ENCODE results near the gene FEZ2. TPM values are rescaled to one million over a fixed set of nuclear protein-coding genes. Genes with fewer than 3 reads are reported as not detected.

The FEZ2 gene
- total and polyA plus RNA-seq, 2 donors (not counting 3 experiments of a cell fraction or from before 2014, with no cell fraction given), result 41.2 to 72.4 TPM

GRCh38 chr2:36534275-36534799 is 63.6 kb downstream of the FEZ2 start:
- Histone ChIP-seq H4K20me1 (replicated peaks; ENCODE audit: control insufficient read depth, extremely low read depth, insufficient read depth, low read length) (no peaks in the 10 kb centered on the region), H3K4me3 (replicated peaks in 1 of 3; ENCODE audit: insufficient read depth in 1 of 3, low read depth in 1 of 3, low read length in 3 of 3) (no peak overlapping the region), H3K9me1 (replicated peaks; ENCODE audit: control insufficient read depth, extremely low read depth, insufficient read depth, low read length) (no peaks in the 10 kb centered on the region), H3K79me2 (ENCODE audit: control insufficient read depth, insufficient read depth, low read length) (peaks cover 7% of the 10 kb centered on the region), H2AFZ (ENCODE audit: low read depth, low read length) (no peak overlapping the region), H3K36me3 (ENCODE audit: control insufficient read depth in 2 of 2, extremely low read depth in 1 of 2, insufficient read depth in 2 of 2, low read length in 2 of 2) (peaks cover 37 to 50% of the 10 kb centered on the region in 2 experiments), H3K27me3 (ENCODE audit: control insufficient read depth in 2 of 2, insufficient read depth in 2 of 2, low read length in 2 of 2) (no peaks in the 10 kb centered on the region), H3K9ac (replicated peaks; ENCODE audit: extremely low read depth, insufficient read depth, low read length) (no peak overlapping the region), H3K27ac (ENCODE audit: insufficient read depth, low read depth, low read length) (no peak overlapping the region), H3K4me2 (ENCODE audit: insufficient read depth, low read length) (no peak overlapping the region), H3K9me3 (replicated peaks; ENCODE audit: control insufficient read depth, insufficient read depth, low read length) (no peaks in the 10 kb centered on the region), H3K4me1 (ENCODE audit: control insufficient read depth, extremely low read depth, insufficient read depth, low read length) (peaks cover 20% of the 10 kb centered on the region)
- TF ChIP-seq EZH2 (IDR thresholded peaks at IDR 0.05; ENCODE audit: borderline replicate concordance, low read depth, low read length, severe bottlenecking) (no peak), POLR2A (IDR thresholded peaks at IDR 0.05; ENCODE audit: low read depth, low read length) (peak; percentile 27)
- TF ChIP-seq, protein P1, sequence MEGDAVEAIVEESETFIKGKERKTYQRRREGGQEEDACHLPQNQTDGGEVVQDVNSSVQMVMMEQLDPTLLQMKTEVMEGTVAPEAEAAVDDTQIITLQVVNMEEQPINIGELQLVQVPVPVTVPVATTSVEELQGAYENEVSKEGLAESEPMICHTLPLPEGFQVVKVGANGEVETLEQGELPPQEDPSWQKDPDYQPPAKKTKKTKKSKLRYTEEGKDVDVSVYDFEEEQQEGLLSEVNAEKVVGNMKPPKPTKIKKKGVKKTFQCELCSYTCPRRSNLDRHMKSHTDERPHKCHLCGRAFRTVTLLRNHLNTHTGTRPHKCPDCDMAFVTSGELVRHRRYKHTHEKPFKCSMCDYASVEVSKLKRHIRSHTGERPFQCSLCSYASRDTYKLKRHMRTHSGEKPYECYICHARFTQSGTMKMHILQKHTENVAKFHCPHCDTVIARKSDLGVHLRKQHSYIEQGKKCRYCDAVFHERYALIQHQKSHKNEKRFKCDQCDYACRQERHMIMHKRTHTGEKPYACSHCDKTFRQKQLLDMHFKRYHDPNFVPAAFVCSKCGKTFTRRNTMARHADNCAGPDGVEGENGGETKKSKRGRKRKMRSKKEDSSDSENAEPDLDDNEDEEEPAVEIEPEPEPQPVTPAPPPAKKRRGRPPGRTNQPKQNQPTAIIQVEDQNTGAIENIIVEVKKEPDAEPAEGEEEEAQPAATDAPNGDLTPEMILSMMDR (IDR thresholded peaks at IDR 0.05; ENCODE audit: extremely low read depth in 1 of 2, insufficient read depth in 1 of 2, low read depth in 1 of 2, low read length in 2 of 2), result no peak
- DNase-seq (ENCODE audit: low read depth, low spot score), result no peak
- dilution Hi-C loops (cut with MboI; ENCODE audit: extremely low pct_ligation_motif_present, low sequenced_read_pairs), result no loop called here
- FAIRE-seq, result no peak
- CTCF ChIA-PET, result no interaction called here
- POLR2A ChIA-PET, result no interaction called here
- intact Hi-C loops (cut with micrococcal nuclease), result no loop called here
- no TSS peak for BruUV-seq (replicated peaks)

DNA sequence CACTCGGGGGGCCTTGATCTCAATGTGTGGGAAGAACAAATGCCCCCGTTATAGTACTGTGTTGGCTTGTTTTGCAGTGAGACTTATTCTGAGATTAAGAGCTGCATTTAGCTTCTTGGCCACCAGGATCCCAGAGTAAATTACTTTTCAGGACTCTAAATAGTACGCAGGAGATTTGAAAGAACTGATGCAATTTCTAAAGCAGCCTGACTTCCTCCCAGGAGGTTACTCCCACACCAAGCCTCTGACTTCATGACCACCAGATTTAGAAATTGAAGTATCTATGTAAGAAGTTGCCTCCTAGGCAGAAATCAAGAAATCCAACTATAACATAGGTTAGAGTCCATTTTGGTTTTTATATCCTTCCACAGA is 67.0 kb downstream of the FEZ2 start:
- Histone ChIP-seq H3K27ac (ENCODE audit: insufficient read depth, low read depth, low read length) (no peak overlapping the region), H3K4me2 (ENCODE audit: insufficient read depth, low read length) (no peak overlapping the region), H3K27me3 (ENCODE audit: control insufficient read depth in 2 of 2, insufficient read depth in 2 of 2, low read length in 2 of 2) (no peaks in the 10 kb centered on the region), H3K9me3 (replicated peaks; ENCODE audit: control insufficient read depth, insufficient read depth, low read length) (no peaks in the 10 kb centered on the region), H2AFZ (ENCODE audit: low read depth, low read length) (no peak overlapping the region), H3K4me3 (replicated peaks in 1 of 3; ENCODE audit: insufficient read depth in 1 of 3, low read depth in 1 of 3, low read length in 3 of 3) (no peak overlapping the region), H3K9me1 (replicated peaks; ENCODE audit: control insufficient read depth, extremely low read depth, insufficient read depth, low read length) (no peaks in the 10 kb centered on the region), H3K36me3 (ENCODE audit: control insufficient read depth in 2 of 2, extremely low read depth in 1 of 2, insufficient read depth in 2 of 2, low read length in 2 of 2) (peaks cover 38 to 47% of the 10 kb centered on the region in 2 experiments), H3K9ac (replicated peaks; ENCODE audit: extremely low read depth, insufficient read depth, low read length) (no peak overlapping the region), H3K4me1 (ENCODE audit: control insufficient read depth, extremely low read depth, insufficient read depth, low read length) (peaks cover 2% of the 10 kb centered on the region), H3K79me2 (ENCODE audit: control insufficient read depth, insufficient read depth, low read length) (peaks cover 24% of the 10 kb centered on the region), H4K20me1 (replicated peaks; ENCODE audit: control insufficient read depth, extremely low read depth, insufficient read depth, low read length) (no peaks in the 10 kb centered on the region)
- CTCF ChIA-PET, result interaction anchor here (1.1 to 2.3 kb wide), 4 partner anchors 9 to 178 kb away, joined by 3 to 8 read pairs (median 5); no protein-coding TSS in a partner anchor
- intact Hi-C loops (cut with micrococcal nuclease), result no loop called here
- DNase-seq (ENCODE audit: low read depth, low spot score) (no peak), FAIRE-seq (no peak)
- BruUV-seq (replicated peaks), result no TSS peak
- TF ChIP-seq JUN (IDR thresholded peaks at IDR 0.05; ENCODE audit: borderline replicate concordance, insufficient read depth, insufficient read length, low read depth) (no peak), GATA2 (IDR thresholded peaks at IDR 0.05; ENCODE audit: insufficient read depth, insufficient read length, low read depth, low read length) (no peak), FOS (IDR thresholded peaks at IDR 0.05; ENCODE audit: borderline replicate concordance, insufficient read depth, low read length) (no peak), EZH2 (IDR thresholded peaks at IDR 0.05; ENCODE audit: borderline replicate concordance, low read depth, low read length, severe bottlenecking) (no peak), POLR2AphosphoS5 (IDR thresholded peaks at IDR 0.05; ENCODE audit: insufficient read depth, low read depth, low read length) (no peak), POLR2A (IDR thresholded peaks at IDR 0.05; ENCODE audit: low read depth, low read length) (no peak), MYC (IDR thresholded peaks at IDR 0.05; ENCODE audit: low read depth, low read length) (no peak)
- TF ChIP-seq, protein P1 (IDR thresholded peaks at IDR 0.05; ENCODE audit: extremely low read depth in 1 of 2, insufficient read depth in 1 of 2, low read depth in 1 of 2, low read length in 2 of 2), result no peak
- TF ChIP-seq, protein P2, sequence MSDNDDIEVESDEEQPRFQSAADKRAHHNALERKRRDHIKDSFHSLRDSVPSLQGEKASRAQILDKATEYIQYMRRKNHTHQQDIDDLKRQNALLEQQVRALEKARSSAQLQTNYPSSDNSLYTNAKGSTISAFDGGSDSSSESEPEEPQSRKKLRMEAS (IDR thresholded peaks at IDR 0.05; ENCODE audit: insufficient read depth, insufficient read length), result no peak
- dilution Hi-C loops (cut with MboI; ENCODE audit: extremely low pct_ligation_motif_present, low sequenced_read_pairs), result no loop called here
- POLR2A ChIA-PET, result no interaction called here
